Colonic mucosa (tissue), 4 donors: ENCODE data around the gene DENND6A. TPM values are rescaled to one million over a fixed set of nuclear protein-coding genes. Genes with fewer than 3 reads are reported as not detected.
A peak's percentile ranks its signal among the peaks of the same experiment; 100 is the strongest.
"Not testable (repeated sequence)": the region's sequence is repeated elsewhere in the genome, so short reads cannot be mapped to it uniquely, and the experiment has no call there.

Source experiments
- DNase-seq: peaks from one replicate; pipeline ENCODE4 v3.0.0-alpha.2; 2020
- H3K27ac ChIP-seq: fragments of 200-600 bp; one replicate; pipeline ENCODE4 v1.8.0; 2021
- H3K27me3 ChIP-seq: fragments of 200-600 bp; one replicate; pipeline ENCODE4 v1.8.0; 2021
- H3K36me3 ChIP-seq: fragments of 200-600 bp; one replicate; pipeline ENCODE4 v1.8.0; 2021
- H3K4me1 ChIP-seq: fragments of 200-600 bp; one replicate; pipeline ENCODE4 v1.8.0; 2021; ENCODE audit warnings: mild to moderate bottlenecking
- H3K4me3 ChIP-seq: fragments of 200-600 bp; one replicate; pipeline ENCODE4 v1.8.0; 2021
- H3K9ac ChIP-seq, 2 donors: one replicate each; pipeline ENCODE4 v1.7.0; 2013; ENCODE audit warnings: control low read depth in 2 of 2, low read depth in 2 of 2, low read length in 2 of 2
- H3K9me3 ChIP-seq: fragments of 200-600 bp; one replicate; pipeline ENCODE4 v1.8.0; 2021
- intact Hi-C: fragments of 100-400 bp; cut with DNase I; formaldehyde crosslinking; loops from one replicate; pipeline ENCODE4 v1.14.1; 2022
- total RNA-seq, 2 donors: library from RNA; stranded (reverse); fragmentation: NEBNext Ultra II Directional in 1 of 2; extraction: Animal tissue kit (Norgen Biotek cat#: 25700) in 1 of 2; gene quantifications; one replicate each; pipeline ENCODE4 v1.2.1, GENCODE V29; 2021
- TF ChIP-seq, protein P1 (sequence below): fragments of 200-600 bp; IDR thresholded peaks from one replicate; pipeline ENCODE4 v1.8.0; 2022; ENCODE audit warnings: antibody characterized with exemption, mild to moderate bottlenecking
- donor health status: healthy.
- donor health status: DM: no; HTN: no; CAD: no.
- donor health status: DM: no; HTN: no; CAD: no.

The DENND6A gene
- total RNA-seq, 2 donors from 2014 or later, result 15.7 to 24.7 TPM

DNA sequence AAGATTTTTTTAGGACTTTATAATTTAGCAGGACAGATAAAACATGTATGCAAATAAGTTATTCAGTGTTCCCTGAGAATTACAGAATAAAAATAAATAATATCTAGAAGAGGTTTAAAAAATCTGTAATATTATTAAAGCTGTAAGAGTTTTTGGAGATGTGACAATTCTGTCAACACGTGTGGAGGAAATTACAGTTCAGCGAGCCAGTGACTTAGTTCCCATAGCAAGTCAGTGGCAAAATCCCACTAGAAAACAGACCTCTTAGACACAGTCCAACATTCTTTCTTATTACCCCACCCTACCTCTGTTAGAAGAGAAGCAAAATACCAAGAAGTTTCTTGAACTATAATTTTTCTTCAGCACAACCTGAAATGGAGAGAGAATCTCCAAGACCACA is 16.2 kb upstream of the DENND6A start:
- Histone ChIP-seq H3K27me3 (no peaks in the 10 kb centered on the region), H3K9ac (no peak overlapping the region), H3K4me3 (no peak overlapping the region), H3K36me3 (no peaks in the 10 kb centered on the region), H3K9me3 (no peaks in the 10 kb centered on the region), H3K4me1 (no peaks in the 10 kb centered on the region), H3K27ac (no peak overlapping the region)
- no peak for DNase-seq
- TF ChIP-seq, protein P1, sequence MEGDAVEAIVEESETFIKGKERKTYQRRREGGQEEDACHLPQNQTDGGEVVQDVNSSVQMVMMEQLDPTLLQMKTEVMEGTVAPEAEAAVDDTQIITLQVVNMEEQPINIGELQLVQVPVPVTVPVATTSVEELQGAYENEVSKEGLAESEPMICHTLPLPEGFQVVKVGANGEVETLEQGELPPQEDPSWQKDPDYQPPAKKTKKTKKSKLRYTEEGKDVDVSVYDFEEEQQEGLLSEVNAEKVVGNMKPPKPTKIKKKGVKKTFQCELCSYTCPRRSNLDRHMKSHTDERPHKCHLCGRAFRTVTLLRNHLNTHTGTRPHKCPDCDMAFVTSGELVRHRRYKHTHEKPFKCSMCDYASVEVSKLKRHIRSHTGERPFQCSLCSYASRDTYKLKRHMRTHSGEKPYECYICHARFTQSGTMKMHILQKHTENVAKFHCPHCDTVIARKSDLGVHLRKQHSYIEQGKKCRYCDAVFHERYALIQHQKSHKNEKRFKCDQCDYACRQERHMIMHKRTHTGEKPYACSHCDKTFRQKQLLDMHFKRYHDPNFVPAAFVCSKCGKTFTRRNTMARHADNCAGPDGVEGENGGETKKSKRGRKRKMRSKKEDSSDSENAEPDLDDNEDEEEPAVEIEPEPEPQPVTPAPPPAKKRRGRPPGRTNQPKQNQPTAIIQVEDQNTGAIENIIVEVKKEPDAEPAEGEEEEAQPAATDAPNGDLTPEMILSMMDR, result no peak
- intact Hi-C loops, result no loop called here

DNA sequence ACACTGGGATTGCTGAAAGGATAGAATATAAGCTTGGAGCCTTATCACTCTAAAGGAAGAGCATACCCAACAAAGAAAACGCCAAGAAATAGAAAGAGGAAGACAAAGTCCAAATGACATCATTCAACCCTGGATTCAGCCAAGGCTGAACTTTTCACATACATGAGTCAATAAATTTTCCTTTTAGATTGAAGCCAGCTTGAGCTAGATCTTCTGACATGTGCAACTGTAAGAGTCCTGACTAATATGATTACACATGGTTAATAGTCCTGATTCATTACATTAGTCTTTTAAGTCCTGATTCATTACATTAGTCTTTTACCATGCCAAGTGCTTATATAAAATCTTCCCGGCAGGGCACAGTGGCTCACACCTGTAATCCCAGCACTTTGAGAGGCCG is 13.6 kb upstream of the DENND6A start:
- peak; percentile 21 for DNase-seq
- TF ChIP-seq, protein P1, result no peak
- Histone ChIP-seq H3K27ac (no peak overlapping the region), H3K4me1 (no peaks in the 10 kb centered on the region), H3K4me3 (no peak overlapping the region), H3K9me3 (no peaks in the 10 kb centered on the region), H3K27me3 (no peaks in the 10 kb centered on the region), H3K9ac (no peak overlapping the region), H3K36me3 (no peaks in the 10 kb centered on the region)
- intact Hi-C loops, result no loop called here

GRCh38 chr3:57705351-57705750 is 12.5 kb upstream of the DENND6A start:
- intact Hi-C loops, H3K27ac ChIP-seq, H3K9me3 ChIP-seq: not testable (repeated sequence)

GRCh38 chr3:57701781-57702180 is 8.9 kb upstream of the DENND6A start:
- no peak for DNase-seq
- TF ChIP-seq, protein P1, result no peak
- H3K36me3 ChIP-seq, result no peaks in the 10 kb centered on the region
- no peak overlapping the region for H3K4me3 ChIP-seq
- no peak overlapping the region for H3K27ac ChIP-seq
- no peaks in the 10 kb centered on the region for H3K27me3 ChIP-seq
- H3K4me1 ChIP-seq, result no peaks in the 10 kb centered on the region
- intact Hi-C loops, result no loop called here
- no peaks in the 10 kb centered on the region for H3K9me3 ChIP-seq
- H3K9ac ChIP-seq, result no peak overlapping the region

More at GRCh38 chr3:57705351-57705750, 12.5 kb upstream of the DENND6A start:
- H3K27me3 ChIP-seq, H3K36me3 ChIP-seq, H3K4me1 ChIP-seq, DNase-seq, H3K9ac ChIP-seq, H3K4me3 ChIP-seq: not testable (repeated sequence)

- H3K27ac ChIP-seq, result no peak overlapping the region
- H3K36me3 ChIP-seq, result no peaks in the 10 kb centered on the region
- TF ChIP-seq, protein P1, result no peak
- no peak overlapping the region for H3K9ac ChIP-seq
- H3K4me1 ChIP-seq, result no peaks in the 10 kb centered on the region
- no peak for DNase-seq
- H3K27me3 ChIP-seq, result no peaks in the 10 kb centered on the region
- H3K4me3 ChIP-seq, result no peak overlapping the region
- H3K9me3 ChIP-seq, result no peaks in the 10 kb centered on the region
- intact Hi-C loops, result no loop called here
Measured at GRCh38 chr3:57700737-57701136, 7.9 kb upstream of the DENND6A start.

DNA sequence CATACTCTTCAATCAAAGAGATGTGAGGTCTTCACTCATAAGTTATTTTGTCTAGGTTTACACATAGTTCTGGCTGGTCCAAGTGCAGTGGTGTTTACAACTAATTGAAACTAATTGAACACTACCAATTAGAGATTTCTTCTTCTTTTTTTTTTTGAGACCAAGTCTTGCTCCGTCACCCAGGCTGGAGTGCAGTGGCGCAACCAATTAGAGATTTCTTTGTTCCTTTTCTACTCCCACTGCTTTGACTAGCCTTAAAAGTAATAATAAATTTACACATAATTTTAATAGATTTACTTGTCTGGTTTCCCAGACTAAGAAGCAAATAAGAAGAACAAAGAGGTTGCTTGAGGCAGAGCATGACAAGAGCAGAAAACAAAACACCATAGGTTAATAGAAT is 6.7 kb upstream of the DENND6A start:
- Histone ChIP-seq H3K27me3 (no peaks in the 10 kb centered on the region), H3K4me3 (no peak overlapping the region), H3K36me3 (no peaks in the 10 kb centered on the region), H3K9me3 (no peaks in the 10 kb centered on the region), H3K9ac (no peak overlapping the region), H3K27ac (no peak overlapping the region), H3K4me1 (no peaks in the 10 kb centered on the region)
- DNase-seq, result no peak
- intact Hi-C loops, result no loop called here
- TF ChIP-seq, protein P1, result no peak
